HG02870 (cell line): Measurements from ENCODE around the gene PIK3CG.
"Not testable (repeated sequence)": the region's sequence is repeated elsewhere in the genome, so short reads cannot be mapped to it uniquely, and the experiment has no call there.

Source experiments
- ATAC-seq: cut with Tn5 transposase; IDR thresholded peaks from one replicate; pipeline ENCODE4 v1.9.1; 2021; ENCODE audit warnings: mild to moderate bottlenecking, moderate library complexity; ENCODE audit not compliant: unreplicated experiment

PIK3CG gene

GRCh38 chr7:106936236-106936635, 71.2 kb downstream of the PIK3CG start:
- no peak for ATAC-seq

GRCh38 chr7:106938122-106938521, 73.0 kb downstream of the PIK3CG start:
- not testable (repeated sequence) for ATAC-seq

- no peak for ATAC-seq
Measured at GRCh38 chr7:106938803-106939202, 73.7 kb downstream of the PIK3CG start.

GRCh38 chr7:106944035-106944665, 79.1 kb downstream of the PIK3CG start:
- ATAC-seq: no peak

- ATAC-seq: no peak
Measured at GRCh38 chr7:106947244-106947728, 82.2 kb downstream of the PIK3CG start.

GRCh38 chr7:106952001-106952657, 87.0 kb downstream of the PIK3CG start:
- ATAC-seq: no peak

GRCh38 chr7:106952658-106953231, 87.7 kb downstream of the PIK3CG start:
- no peak for ATAC-seq

GRCh38 chr7:106954840-106955239, 89.8 kb downstream of the PIK3CG start:
- ATAC-seq: no peak

GRCh38 chr7:106955857-106956256, 90.8 kb downstream of the PIK3CG start:
- not testable (repeated sequence) for ATAC-seq
